Measurements from ENCODE around the gene EYA3. TPM values are rescaled to one million over a fixed set of nuclear protein-coding genes. Genes with fewer than 3 reads are reported as not detected.
A peak's percentile ranks its signal among the peaks of the same experiment; 100 is the strongest.

The EYA3 gene
- total RNA-seq, 4 donors from 2014 or later = 13.8 to 21.9 (median 15.8) TPM

GRCh38 chr1:28078680-28079626, 9.5 kb downstream of the EYA3 start:
- 60 to 80% methylated on average over 8 of the region's 8 CpGs for WGBS, 2 donors
- peak overlapping the region in 2 of 4 donors; percentile 9 to 10 for H3K27ac ChIP-seq

GRCh38 chr1:28078262-28078661, 10.1 kb downstream of the EYA3 start:
- Histone ChIP-seq H3K27ac (no peak overlapping the region), H3K9me3 (no peaks in the 10 kb centered on the region), H3K27me3 (no peaks in the 10 kb centered on the region), H3K4me1 (peaks cover 0 to 16% (median 0%) of the 10 kb centered on the region in 3 donors), H3K36me3 (peaks cover 0 to 41% (median 4%) of the 10 kb centered on the region in 3 donors), H3K4me3 (no peak overlapping the region)
- TF ChIP-seq POLR2A (IDR thresholded peaks at IDR 0.05) (no peak), CTCF (IDR thresholded peaks at IDR 0.05) (no peak)
- DNase-seq = no peak
- intact Hi-C loops (cut with DNase I) = no loop called here
- 95 to 96% methylated on average over 4 of the region's 4 CpGs for WGBS, 2 donors

More at GRCh38 chr1:28078680-28079626, 9.5 kb downstream of the EYA3 start:
- peaks cover 0 to 10% (median 0%) of the 10 kb centered on the region in 3 donors for H3K4me1 ChIP-seq
- H3K4me3 ChIP-seq = no peak overlapping the region
- peaks cover 0 to 41% (median 4%) of the 10 kb centered on the region in 3 donors for H3K36me3 ChIP-seq
- no peak for DNase-seq
- TF ChIP-seq POLR2A (IDR thresholded peaks at IDR 0.05) (no peak), CTCF (IDR thresholded peaks at IDR 0.05) (no peak)
- intact Hi-C loops (cut with DNase I) = no loop called here
- H3K27me3 ChIP-seq = no peaks in the 10 kb centered on the region
- H3K9me3 ChIP-seq = no peaks in the 10 kb centered on the region

DNA sequence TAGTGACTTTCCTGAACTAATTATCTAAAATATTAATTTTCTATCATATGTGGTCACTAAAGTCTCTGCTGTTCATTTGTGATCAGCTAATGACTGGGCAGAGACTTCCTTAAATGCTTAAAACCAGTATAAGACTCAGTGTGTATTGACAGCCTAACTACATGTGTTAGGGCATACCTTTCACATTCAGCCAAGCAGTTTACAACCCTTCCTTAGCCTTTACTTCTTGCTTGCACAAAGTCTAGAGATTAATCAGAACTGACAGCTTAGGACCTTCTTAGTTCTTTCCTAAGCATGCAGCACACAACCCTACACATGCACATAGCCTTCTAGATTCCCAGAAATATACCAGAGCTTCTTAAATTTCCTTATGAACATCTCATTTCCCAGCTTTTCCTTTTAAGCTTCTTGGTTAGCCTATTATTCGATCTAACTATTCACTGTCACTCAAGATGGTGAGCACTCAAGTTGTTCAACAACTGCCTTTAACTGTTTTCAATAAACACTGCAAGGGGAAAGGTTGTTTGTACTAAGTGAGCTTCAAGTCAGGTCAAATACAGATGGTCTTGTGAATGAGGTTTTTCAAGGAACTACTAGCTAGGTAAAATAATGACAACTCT, 13.4 kb downstream of the EYA3 start:
- Histone ChIP-seq H3K27me3 (no peaks in the 10 kb centered on the region), H3K27ac (no peak overlapping the region), H3K36me3 (peaks cover 0 to 29% (median 1%) of the 10 kb centered on the region in 3 donors), H3K4me3 (no peak overlapping the region), H3K4me1 (peaks cover 0 to 25% (median 0%) of the 10 kb centered on the region in 3 donors), H3K9me3 (no peaks in the 10 kb centered on the region)
- no peak for DNase-seq
- WGBS, 2 donors = 65 to 89% methylated on average over 1 of the region's 1 CpG
- TF ChIP-seq POLR2A (IDR thresholded peaks at IDR 0.05) (no peak), CTCF (IDR thresholded peaks at IDR 0.05) (no peak)
- intact Hi-C loops (cut with DNase I) = no loop called here

DNA sequence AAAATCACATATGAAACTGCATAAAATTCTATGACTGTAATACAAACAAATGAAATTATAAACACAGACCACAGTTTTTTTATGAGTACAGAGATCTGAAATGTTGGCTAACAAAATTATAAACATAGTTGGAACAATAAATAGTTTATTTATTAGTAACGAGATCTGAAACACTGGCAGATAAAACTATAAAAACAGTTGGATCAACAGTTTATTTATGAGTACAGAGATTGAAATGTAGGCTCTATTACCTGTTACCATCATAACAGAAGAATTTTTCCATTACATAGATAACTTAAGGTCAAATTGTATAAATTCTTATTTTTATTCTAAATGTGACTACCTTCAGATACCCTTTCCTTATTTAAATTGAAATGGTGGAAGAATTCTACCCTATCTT, 14.5 kb downstream of the EYA3 start:
- Histone ChIP-seq H3K4me3 (no peak overlapping the region), H3K9me3 (no peaks in the 10 kb centered on the region), H3K27me3 (no peaks in the 10 kb centered on the region), H3K27ac (no peak overlapping the region), H3K36me3 (peaks cover 0 to 17% (median 0%) of the 10 kb centered on the region in 3 donors), H3K4me1 (peaks cover 0 to 16% (median 0%) of the 10 kb centered on the region in 3 donors)
- DNase-seq = no peak
- WGBS, 2 donors = 73 to 82% methylated on average over 1 of the region's 1 CpG
- intact Hi-C loops (cut with DNase I) = no loop called here
- TF ChIP-seq POLR2A (IDR thresholded peaks at IDR 0.05) (no peak), CTCF (IDR thresholded peaks at IDR 0.05) (no peak)

- no peak for DNase-seq
- Histone ChIP-seq H3K4me1 (peaks cover 0 to 20% (median 0%) of the 10 kb centered on the region in 3 donors), H3K27ac (no peak overlapping the region), H3K4me3 (no peak overlapping the region), H3K9me3 (no peaks in the 10 kb centered on the region), H3K36me3 (peaks cover 0 to 2% (median 0%) of the 10 kb centered on the region in 3 donors), H3K27me3 (no peaks in the 10 kb centered on the region)
- TF ChIP-seq POLR2A (IDR thresholded peaks at IDR 0.05) (no peak), CTCF (IDR thresholded peaks at IDR 0.05) (no peak)
- intact Hi-C loops (cut with DNase I) = no loop called here
These were observed 16.6 kb downstream of the EYA3 start for GRCh38 chr1:28071813-28072212.

Data from esophagus squamous epithelium (tissue), 5 donors.